ENCODE data around the gene NCOA7. TPM values are rescaled to one million over a fixed set of nuclear protein-coding genes. Genes with fewer than 3 reads are reported as not detected.
"Not testable (repeated sequence)": the region's sequence is repeated elsewhere in the genome, so short reads cannot be mapped to it uniquely, and the experiment has no call there.

NCOA7 gene
- polyA plus RNA-seq, 1 donor = 8.1 TPM

DNA sequence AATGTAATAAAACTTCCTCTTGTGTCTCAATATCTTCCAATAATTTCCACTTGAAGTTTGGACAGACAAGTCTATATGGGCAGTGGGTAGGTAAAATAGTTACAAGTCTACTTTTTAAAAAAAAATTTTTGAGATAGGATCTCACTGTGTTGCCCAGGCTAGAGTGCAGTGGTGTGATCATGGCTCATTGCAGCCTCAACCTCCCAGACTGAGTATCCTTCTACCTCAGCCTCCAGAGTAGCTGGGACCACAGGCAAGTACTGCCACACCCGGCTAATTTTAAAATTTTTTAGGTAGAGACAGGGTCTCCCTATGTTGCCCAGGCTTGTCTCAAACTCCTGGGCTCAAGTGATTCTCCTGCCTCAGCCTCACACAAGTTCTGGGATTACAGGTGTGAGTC, 181.7 kb downstream of the NCOA7 start:
- DNase-seq (ENCODE audit: low read depth) = not testable (repeated sequence)

DNA sequence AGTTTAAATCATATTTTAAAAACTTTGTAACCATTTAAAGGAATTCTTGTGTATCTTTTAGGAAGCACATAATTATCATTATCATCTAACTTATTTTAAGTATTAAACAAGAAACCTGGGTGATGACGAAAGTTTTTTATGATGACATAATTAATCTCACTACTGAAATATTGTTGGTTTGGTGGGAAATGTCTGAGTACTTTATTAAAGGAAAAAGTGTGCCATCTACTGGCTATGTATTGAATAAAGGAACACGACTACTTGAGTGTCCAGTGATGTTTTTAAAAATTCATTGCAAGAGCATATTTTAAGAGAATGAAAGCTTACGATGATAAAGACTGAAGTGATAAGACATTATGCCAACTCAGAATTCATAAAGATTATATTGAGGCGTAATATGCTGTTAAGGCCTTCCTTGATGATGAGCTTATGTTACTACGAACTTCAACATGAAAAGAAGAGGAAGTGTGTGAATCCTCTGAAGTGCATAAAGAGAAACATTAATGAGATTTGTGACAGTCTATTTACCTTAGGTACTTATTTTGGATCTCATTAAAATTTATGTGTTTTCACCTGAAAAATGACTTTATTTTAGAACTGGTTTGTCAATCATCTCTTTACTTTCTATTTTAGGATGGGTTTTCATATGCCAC, 183.6 kb downstream of the NCOA7 start:
- DNase-seq (ENCODE audit: low read depth) = no peak

- DNase-seq (ENCODE audit: low read depth) = no peak
Observed at GRCh38 chr6:125979101-125979500, 188.3 kb downstream of the NCOA7 start.

Other genes with a start within 250 kb of the NCOA7 start
- gene HEY2, start 41.3 kb upstream of the NCOA7 start, polyA plus RNA-seq (ENCODE audit: insufficient read length) = 11.0 TPM
- gene HINT3, start 165.8 kb downstream of the NCOA7 start, polyA plus RNA-seq (ENCODE audit: insufficient read length) = 30.0 TPM
- gene TRMT11, start 195.6 kb downstream of the NCOA7 start, polyA plus RNA-seq (ENCODE audit: insufficient read length) = 16.4 TPM